A673 (cell line): ENCODE results near the gene GRAMD2B.

Experiments used
- EZH2 ChIP-seq: fragments of 200-600 bp; sonication (generic); IDR thresholded peaks from 2 replicates; pipeline ENCODE4 v1.6.1; 2017; ENCODE audit warnings: borderline replicate concordance, low read depth, mild to moderate bottlenecking, mixed read lengths, antibody characterized with exemption, low read length; ENCODE audit not compliant: poor library complexity, severe bottlenecking
- TF ChIP-seq, protein P1 (sequence below): fragments of 300-800, 200-600 bp; sonication (generic); conservative IDR thresholded peaks from 2 replicates; pipeline ENCODE4 v1.5.1; 2017; ENCODE audit warnings: low read depth, mild to moderate bottlenecking, antibody characterized with exemption, low read length, moderate library complexity, mixed read lengths

DNA sequence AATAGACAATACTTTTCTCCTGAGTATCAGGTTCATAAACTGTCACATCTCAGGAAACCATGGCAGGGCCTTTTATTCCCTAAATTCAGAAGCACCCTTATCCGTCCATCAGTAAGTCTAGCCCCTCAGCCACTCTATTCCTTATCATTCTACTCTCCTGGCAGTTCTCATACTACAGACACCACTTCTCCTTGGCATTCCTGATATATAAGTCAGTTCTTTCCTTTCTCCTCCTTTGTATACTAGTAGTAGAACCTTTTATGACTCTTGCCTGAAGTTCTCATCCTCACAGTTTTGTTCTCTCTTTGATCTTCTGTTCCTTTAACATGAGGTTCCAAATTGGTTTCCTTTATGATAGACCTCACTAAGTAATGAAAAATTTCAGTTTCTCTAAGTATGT is 29.3 kb downstream of the GRAMD2B start:
- TF ChIP-seq, protein P1, sequence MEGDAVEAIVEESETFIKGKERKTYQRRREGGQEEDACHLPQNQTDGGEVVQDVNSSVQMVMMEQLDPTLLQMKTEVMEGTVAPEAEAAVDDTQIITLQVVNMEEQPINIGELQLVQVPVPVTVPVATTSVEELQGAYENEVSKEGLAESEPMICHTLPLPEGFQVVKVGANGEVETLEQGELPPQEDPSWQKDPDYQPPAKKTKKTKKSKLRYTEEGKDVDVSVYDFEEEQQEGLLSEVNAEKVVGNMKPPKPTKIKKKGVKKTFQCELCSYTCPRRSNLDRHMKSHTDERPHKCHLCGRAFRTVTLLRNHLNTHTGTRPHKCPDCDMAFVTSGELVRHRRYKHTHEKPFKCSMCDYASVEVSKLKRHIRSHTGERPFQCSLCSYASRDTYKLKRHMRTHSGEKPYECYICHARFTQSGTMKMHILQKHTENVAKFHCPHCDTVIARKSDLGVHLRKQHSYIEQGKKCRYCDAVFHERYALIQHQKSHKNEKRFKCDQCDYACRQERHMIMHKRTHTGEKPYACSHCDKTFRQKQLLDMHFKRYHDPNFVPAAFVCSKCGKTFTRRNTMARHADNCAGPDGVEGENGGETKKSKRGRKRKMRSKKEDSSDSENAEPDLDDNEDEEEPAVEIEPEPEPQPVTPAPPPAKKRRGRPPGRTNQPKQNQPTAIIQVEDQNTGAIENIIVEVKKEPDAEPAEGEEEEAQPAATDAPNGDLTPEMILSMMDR = no peak
- TF ChIP-seq EZH2 = no peak
